Keratinocyte (primary cell): ENCODE data around the gene SCN9A. TPM values are rescaled to one million over a fixed set of nuclear protein-coding genes. Genes with fewer than 3 reads are reported as not detected.

ENCODE experiments used
- DNase-seq: peaks from one replicate; pipeline ENCODE4 v3.0.0-alpha.2; 2011; ENCODE audit warnings: low read depth, missing footprints, low spot score
- FAIRE-seq: peaks from 2 replicates; lab custom pipeline; 2011; peaks lifted over from hg19 to GRCh38; lab: Jason Lieb, UNC
- H2AFZ ChIP-seq: 2 replicates; pipeline ENCODE4 v1.6.0; 2012; ENCODE audit warnings: low read length, control low read depth, inconsistent platforms; ENCODE audit not compliant: control insufficient read depth
- H3K27ac ChIP-seq: 2 replicates; pipeline ENCODE4 v1.5.1; 2011; ENCODE audit warnings: low read length; ENCODE audit not compliant: control insufficient read depth, insufficient read depth
- H3K27me3 ChIP-seq: 3 replicates; pipeline ENCODE4 v1.6.0; 2011; ENCODE audit warnings: low read length; ENCODE audit not compliant: control insufficient read depth, insufficient read depth; ENCODE audit errors: extremely low read depth
- H3K36me3 ChIP-seq, 2 experiments: 2 replicates in 1 of 2; 3 replicates in 1 of 2; pipeline ENCODE4 v1.5.1; 2011; ENCODE audit warnings: low read length in 2 of 2, mild to moderate bottlenecking in 1 of 2; ENCODE audit not compliant: control insufficient read depth in 2 of 2, insufficient read depth in 2 of 2; ENCODE audit errors: extremely low read depth in 1 of 2
- H3K4me1 ChIP-seq: 3 replicates; pipeline ENCODE4 v1.5.1; 2011; ENCODE audit warnings: low read length; ENCODE audit not compliant: control insufficient read depth, insufficient read depth; ENCODE audit errors: extremely low read depth
- H3K4me2 ChIP-seq: 3 replicates; pipeline ENCODE4 v1.6.0; 2011; ENCODE audit warnings: low read depth, low read length; ENCODE audit not compliant: control insufficient read depth, insufficient read depth; ENCODE audit errors: extremely low read depth
- H3K4me3 ChIP-seq, 3 experiments: fragments of 200-600 bp in 1 of 3; sonication (generic) in 1 of 3; 2 replicates in 2 of 3; 3 replicates in 1 of 3; pipeline ENCODE4 v1.5.1; 2011 to 2016; ENCODE audit warnings: low read length in 3 of 3, mild to moderate bottlenecking in 3 of 3, control low read depth in 2 of 3, inconsistent platforms in 1 of 3, low read depth in 1 of 3, mixed read lengths in 1 of 3, mixed run types in 1 of 3, moderate library complexity in 1 of 3; ENCODE audit not compliant: control insufficient read depth in 2 of 3, insufficient read depth in 2 of 3; ENCODE audit errors: extremely low read depth in 1 of 3
- H3K79me2 ChIP-seq: 2 replicates; pipeline ENCODE4 v1.6.0; 2012; ENCODE audit warnings: low read length; ENCODE audit not compliant: control insufficient read depth, insufficient read depth
- H3K9ac ChIP-seq: 3 replicates; pipeline ENCODE4 v1.6.0; 2011; ENCODE audit warnings: low read length; ENCODE audit not compliant: control insufficient read depth, insufficient read depth; ENCODE audit errors: extremely low read depth
- H3K9me1 ChIP-seq: 3 replicates; pipeline ENCODE4 v1.6.0; 2011; ENCODE audit warnings: low read length; ENCODE audit not compliant: control insufficient read depth, insufficient read depth; ENCODE audit errors: extremely low read depth
- H3K9me3 ChIP-seq: 2 replicates; pipeline ENCODE4 v1.5.1; 2012; ENCODE audit warnings: low read depth, low read length; ENCODE audit not compliant: control insufficient read depth
- H4K20me1 ChIP-seq: 3 replicates; pipeline ENCODE4 v1.6.0; 2011; ENCODE audit warnings: low read length; ENCODE audit not compliant: control insufficient read depth, insufficient read depth; ENCODE audit errors: extremely low read depth
- CTCF ChIP-seq, 3 experiments: IDR thresholded peaks in 1 of 3; conservative IDR thresholded peaks in 1 of 3; optimal IDR thresholded peaks in 1 of 3; 2 replicates in 2 of 3; 3 replicates in 1 of 3; pipeline versions ENCODE3 to v1.5.1; 2011; ENCODE audit warnings: low read length in 3 of 3, mild to moderate bottlenecking in 3 of 3, moderate library complexity in 2 of 3, control low read depth in 1 of 3, inconsistent platforms in 1 of 3; ENCODE audit not compliant: insufficient read depth in 2 of 3; ENCODE audit errors: extremely low read depth in 1 of 3
- EZH2 ChIP-seq: IDR thresholded peaks from one replicate; pipeline ENCODE4 v1.6.1; 2012; ENCODE audit warnings: inconsistent platforms, mild to moderate bottlenecking, low read length, moderate library complexity
- dilution Hi-C: fragments of 300-500 bp; cut with MboI; formaldehyde crosslinking; loops from one replicate; pipeline ENCODE4 v1.7.0; 2020; ENCODE audit warnings: low sequenced_read_pairs; ENCODE audit not compliant: extremely low pct_ligation_motif_present
- polyA plus RNA-seq, 5 experiments: library from polyadenylated mRNA; depleted of rRNA in 3 of 5; stranded (reverse) in 3 of 5; stranded (forward) in 1 of 5; unstranded in 1 of 5; fragments of >200 nt; gene quantifications; 1 replicate in 1 of 5; 2 replicates in 3 of 5; 3 replicates in 1 of 5; pipeline versions ENCODE4 v1.2.1 to v1.2.3, GENCODE V29; 2011 to 2012; ENCODE audit warnings: missing spikeins in 2 of 5, low read depth in 1 of 5, low replicate concordance in 1 of 5

SCN9A gene
- polyA plus RNA-seq, 1 donor (not counting 4 experiments of a cell fraction or from before 2014, with no cell fraction given): 0.10 TPM

GRCh38 chr2:166335284-166335683 lies 40.5 kb downstream of the SCN9A start:
- dilution Hi-C loops: no loop called here
- FAIRE-seq (no peak), DNase-seq (no peak)
- H2AFZ ChIP-seq: no peak overlapping the region
- no peaks in the 10 kb centered on the region for H3K9me3 ChIP-seq
- no peaks in the 10 kb centered on the region for H3K36me3 ChIP-seq
- H3K79me2 ChIP-seq: no peaks in the 10 kb centered on the region
- H3K27me3 ChIP-seq: no peaks in the 10 kb centered on the region
- H3K4me2 ChIP-seq: no peak overlapping the region
- H3K9me1 ChIP-seq: no peaks in the 10 kb centered on the region
- H3K4me1 ChIP-seq: no peaks in the 10 kb centered on the region
- no peaks in the 10 kb centered on the region for H4K20me1 ChIP-seq
- no peak overlapping the region for H3K27ac ChIP-seq
- no peak overlapping the region for H3K4me3 ChIP-seq
- no peak for TF ChIP-seq CTCF (optimal IDR thresholded peaks at IDR 0.05 in 1 of 3, IDR thresholded peaks at IDR 0.05 in 1 of 3, conservative IDR thresholded peaks at IDR 0.05 in 1 of 3; ENCODE audit: extremely low read depth in 1 of 3, insufficient read depth in 2 of 3, low read length in 3 of 3)
- no peak for TF ChIP-seq EZH2
- H3K9ac ChIP-seq: no peak overlapping the region

GRCh38 chr2:166334805-166335204 lies 40.9 kb downstream of the SCN9A start:
- no peaks in the 10 kb centered on the region for H4K20me1 ChIP-seq

More at GRCh38 chr2:166334805-166335204, 40.9 kb downstream of the SCN9A start:
- H3K9me3 ChIP-seq: no peaks in the 10 kb centered on the region
- dilution Hi-C loops: no loop called here
- TF ChIP-seq CTCF (optimal IDR thresholded peaks at IDR 0.05 in 1 of 3, IDR thresholded peaks at IDR 0.05 in 1 of 3, conservative IDR thresholded peaks at IDR 0.05 in 1 of 3; ENCODE audit: extremely low read depth in 1 of 3, insufficient read depth in 2 of 3, low read length in 3 of 3) (no peak), EZH2 (no peak)
- H2AFZ ChIP-seq: no peak overlapping the region
- no peaks in the 10 kb centered on the region for H3K79me2 ChIP-seq
- H3K27me3 ChIP-seq: no peaks in the 10 kb centered on the region
- no peak overlapping the region for H3K9ac ChIP-seq
- no peak overlapping the region for H3K27ac ChIP-seq
- H3K4me3 ChIP-seq: no peak overlapping the region
- H3K4me2 ChIP-seq: no peak overlapping the region
- no peak for DNase-seq
- H3K9me1 ChIP-seq: no peaks in the 10 kb centered on the region
- no peaks in the 10 kb centered on the region for H3K36me3 ChIP-seq
- no peak for FAIRE-seq
- no peaks in the 10 kb centered on the region for H3K4me1 ChIP-seq
